ENCODE data around the gene PMAIP1.

PMAIP1 gene

DNA sequence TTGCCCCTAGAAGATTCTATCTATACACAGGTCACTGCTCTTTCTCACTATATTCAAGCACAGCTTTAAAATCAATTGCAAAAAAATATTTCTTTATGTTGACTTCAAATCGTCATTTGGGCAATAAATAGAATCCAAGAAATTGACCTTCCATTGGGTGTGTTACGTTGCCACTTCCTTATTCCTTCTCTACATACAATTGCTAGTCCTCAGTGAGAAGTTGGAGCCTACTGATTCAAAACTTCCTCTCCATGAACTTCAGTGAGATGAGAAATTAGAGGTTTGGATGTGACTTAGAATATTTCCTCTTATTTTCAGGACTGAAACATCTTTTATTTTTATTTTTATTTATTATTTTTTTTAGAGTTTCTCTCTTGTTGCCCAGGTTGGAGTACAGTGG is 40.3 kb downstream of the PMAIP1 start:
- Histone ChIP-seq H3K9ac (ENCODE audit: low read length) (no peak overlapping the region), H3K27me3 (replicated peaks; ENCODE audit: control insufficient read depth, insufficient read depth, low read length) (no peaks in the 10 kb centered on the region), H3K4me1 (ENCODE audit: control insufficient read depth, insufficient read depth, low read length) (no peaks in the 10 kb centered on the region), H3K4me3 (ENCODE audit: low read length) (no peak overlapping the region), H3K9me3 (ENCODE audit: control insufficient read depth, low read length) (no peaks in the 10 kb centered on the region), H3K36me3 (ENCODE audit: control insufficient read depth, insufficient read depth, low read length, severe bottlenecking) (no peaks in the 10 kb centered on the region)
- no peak for DNase-seq (ENCODE audit: low read depth)

DNA sequence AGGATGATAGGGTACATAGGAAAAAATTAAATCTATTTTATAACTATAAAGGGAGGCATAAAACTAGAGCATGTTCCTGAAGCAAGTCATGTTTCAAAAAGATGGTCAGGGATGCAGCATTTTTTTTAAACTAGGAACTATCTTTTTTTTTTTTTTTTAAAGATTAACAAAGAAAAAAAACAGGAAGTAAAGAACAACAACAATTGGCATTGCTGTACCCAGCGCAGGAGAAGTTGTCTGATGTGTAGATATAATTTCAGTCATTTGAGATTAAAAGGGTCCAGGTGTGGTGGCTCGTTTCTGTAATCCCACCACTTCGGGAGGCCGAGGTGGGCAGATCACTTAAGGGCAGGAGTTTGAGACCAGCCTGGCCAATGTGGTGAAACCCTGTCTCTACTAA is 41.5 kb downstream of the PMAIP1 start:
- Histone ChIP-seq H3K27me3 (replicated peaks; ENCODE audit: control insufficient read depth, insufficient read depth, low read length) (no peaks in the 10 kb centered on the region), H3K9ac (ENCODE audit: low read length) (no peak overlapping the region), H3K4me3 (ENCODE audit: low read length) (no peak overlapping the region), H3K9me3 (ENCODE audit: control insufficient read depth, low read length) (no peaks in the 10 kb centered on the region), H3K36me3 (ENCODE audit: control insufficient read depth, insufficient read depth, low read length, severe bottlenecking) (no peaks in the 10 kb centered on the region), H3K4me1 (ENCODE audit: control insufficient read depth, insufficient read depth, low read length) (no peaks in the 10 kb centered on the region)
- no peak for DNase-seq (ENCODE audit: low read depth)

DNA sequence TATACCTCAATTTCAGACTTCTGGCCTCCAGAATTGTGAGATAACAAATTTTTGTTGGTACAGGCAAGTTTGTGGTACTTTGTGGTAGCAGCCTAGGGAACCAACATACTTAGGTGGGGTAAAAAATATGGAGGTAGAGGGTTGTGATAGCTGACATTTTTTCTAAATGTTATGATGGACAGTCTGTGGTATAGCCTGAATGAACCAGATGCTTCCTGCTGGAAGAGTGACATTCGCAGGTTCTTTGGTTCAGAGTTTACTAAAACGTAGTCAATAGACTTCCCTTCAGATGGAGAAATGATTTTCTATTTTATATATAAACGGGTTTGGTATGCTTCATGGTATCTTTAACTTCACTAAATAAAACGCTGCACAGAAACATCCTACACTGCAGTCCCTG is 42.8 kb downstream of the PMAIP1 start:
- DNase-seq (ENCODE audit: low read depth), result no peak
- Histone ChIP-seq H3K9ac (ENCODE audit: low read length) (no peak overlapping the region), H3K4me3 (ENCODE audit: low read length) (no peak overlapping the region), H3K4me1 (ENCODE audit: control insufficient read depth, insufficient read depth, low read length) (no peaks in the 10 kb centered on the region), H3K36me3 (ENCODE audit: control insufficient read depth, insufficient read depth, low read length, severe bottlenecking) (no peaks in the 10 kb centered on the region), H3K9me3 (ENCODE audit: control insufficient read depth, low read length) (no peaks in the 10 kb centered on the region), H3K27me3 (replicated peaks; ENCODE audit: control insufficient read depth, insufficient read depth, low read length) (no peaks in the 10 kb centered on the region)

DNA sequence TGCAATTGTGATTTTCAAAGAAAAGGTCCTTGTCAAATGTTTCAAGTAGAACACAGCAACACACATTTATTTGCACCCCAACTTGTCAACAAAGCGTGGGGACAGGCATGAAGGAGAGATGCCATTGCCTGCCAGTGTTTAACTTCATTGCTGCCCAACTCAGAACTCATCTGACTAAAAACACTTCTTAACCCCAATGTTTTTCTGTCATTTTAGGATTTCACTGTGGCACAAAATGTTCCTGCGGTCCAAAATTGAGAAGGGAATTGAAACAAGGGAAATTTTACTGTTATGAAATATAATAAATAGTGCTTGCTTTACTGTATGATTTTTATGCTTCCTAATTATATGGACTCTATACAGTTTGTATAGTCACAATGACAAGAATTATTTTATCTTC is 45.7 kb downstream of the PMAIP1 start:
- H3K4me3 ChIP-seq (ENCODE audit: low read length), result no peak overlapping the region
- H3K36me3 ChIP-seq (ENCODE audit: control insufficient read depth, insufficient read depth, low read length, severe bottlenecking), result no peaks in the 10 kb centered on the region
- H3K9me3 ChIP-seq (ENCODE audit: control insufficient read depth, low read length), result no peaks in the 10 kb centered on the region
- no peak for DNase-seq (ENCODE audit: low read depth)
- H3K4me1 ChIP-seq (ENCODE audit: control insufficient read depth, insufficient read depth, low read length), result peaks cover 15% of the 10 kb centered on the region
- no peak overlapping the region for H3K9ac ChIP-seq (ENCODE audit: low read length)
- H3K27me3 ChIP-seq (replicated peaks; ENCODE audit: control insufficient read depth, insufficient read depth, low read length), result no peaks in the 10 kb centered on the region

DNA sequence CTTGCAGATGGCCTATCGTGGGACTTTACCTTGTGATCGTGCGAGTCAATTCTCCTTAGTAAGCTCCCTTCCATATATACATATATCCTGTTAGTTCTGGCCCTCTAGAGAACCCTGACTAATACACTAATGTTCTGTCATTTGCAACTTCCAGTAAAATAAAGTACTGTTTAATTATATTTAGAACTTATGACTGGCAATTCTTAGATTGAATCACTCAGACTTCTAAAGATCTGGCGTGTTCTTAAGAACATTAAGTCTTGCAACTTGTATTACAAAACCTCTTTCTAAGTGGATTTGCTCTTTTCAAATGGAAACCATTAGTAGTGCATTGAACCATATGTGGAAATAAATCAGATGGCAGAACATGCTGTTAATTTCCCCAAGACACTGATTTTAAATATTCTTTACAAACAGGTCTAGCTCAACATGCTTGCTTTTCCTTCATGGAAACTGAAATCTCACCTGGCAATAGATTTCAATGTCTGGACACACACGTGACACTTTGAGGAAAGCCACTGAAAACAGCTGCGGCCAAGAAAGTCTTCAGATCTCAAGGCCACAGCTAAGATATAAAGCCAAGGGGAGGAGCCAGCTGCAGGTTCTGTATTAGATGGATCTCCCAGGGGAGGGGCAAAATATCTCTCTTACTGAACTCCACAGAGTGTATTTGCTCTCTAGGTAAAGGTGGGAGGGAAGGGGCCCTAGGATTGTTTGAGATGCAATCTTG is 50.6 kb downstream of the PMAIP1 start:
- Histone ChIP-seq H3K9me3 (ENCODE audit: control insufficient read depth, low read length) (no peaks in the 10 kb centered on the region), H3K4me1 (ENCODE audit: control insufficient read depth, insufficient read depth, low read length) (peaks cover 55% of the 10 kb centered on the region), H3K27me3 (replicated peaks; ENCODE audit: control insufficient read depth, insufficient read depth, low read length) (no peaks in the 10 kb centered on the region), H3K36me3 (ENCODE audit: control insufficient read depth, insufficient read depth, low read length, severe bottlenecking) (no peaks in the 10 kb centered on the region), H3K4me3 (ENCODE audit: low read length) (peak overlapping the region; percentile 44), H3K9ac (ENCODE audit: low read length) (peak overlapping the region; percentile 47)
- peak; percentile 28 for DNase-seq (ENCODE audit: low read depth)

DNA sequence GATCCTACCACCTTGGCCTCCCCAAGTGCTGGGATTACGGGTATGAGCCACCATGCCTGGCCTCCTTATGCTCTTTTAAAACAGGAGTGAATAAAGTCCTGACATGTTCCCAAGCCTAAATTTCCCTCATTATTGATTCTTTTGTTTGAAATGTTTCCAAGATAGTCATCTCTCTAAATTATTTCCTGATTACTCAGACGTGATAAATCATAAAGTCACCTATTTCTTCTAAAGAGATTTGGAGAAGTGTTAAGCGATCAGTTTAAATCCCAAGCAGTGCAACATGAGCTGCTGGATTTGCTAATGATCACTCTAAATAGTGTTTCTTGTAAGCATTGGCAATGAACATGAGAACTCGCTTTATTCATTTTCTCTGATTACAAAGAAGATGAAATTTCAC is 51.8 kb downstream of the PMAIP1 start:
- Histone ChIP-seq H3K9ac (ENCODE audit: low read length) (no peak overlapping the region), H3K36me3 (ENCODE audit: control insufficient read depth, insufficient read depth, low read length, severe bottlenecking) (no peaks in the 10 kb centered on the region), H3K27me3 (replicated peaks; ENCODE audit: control insufficient read depth, insufficient read depth, low read length) (no peaks in the 10 kb centered on the region), H3K9me3 (ENCODE audit: control insufficient read depth, low read length) (no peaks in the 10 kb centered on the region), H3K4me3 (ENCODE audit: low read length) (no peak overlapping the region), H3K4me1 (ENCODE audit: control insufficient read depth, insufficient read depth, low read length) (peaks cover 55% of the 10 kb centered on the region)
- no peak for DNase-seq (ENCODE audit: low read depth)

DNA sequence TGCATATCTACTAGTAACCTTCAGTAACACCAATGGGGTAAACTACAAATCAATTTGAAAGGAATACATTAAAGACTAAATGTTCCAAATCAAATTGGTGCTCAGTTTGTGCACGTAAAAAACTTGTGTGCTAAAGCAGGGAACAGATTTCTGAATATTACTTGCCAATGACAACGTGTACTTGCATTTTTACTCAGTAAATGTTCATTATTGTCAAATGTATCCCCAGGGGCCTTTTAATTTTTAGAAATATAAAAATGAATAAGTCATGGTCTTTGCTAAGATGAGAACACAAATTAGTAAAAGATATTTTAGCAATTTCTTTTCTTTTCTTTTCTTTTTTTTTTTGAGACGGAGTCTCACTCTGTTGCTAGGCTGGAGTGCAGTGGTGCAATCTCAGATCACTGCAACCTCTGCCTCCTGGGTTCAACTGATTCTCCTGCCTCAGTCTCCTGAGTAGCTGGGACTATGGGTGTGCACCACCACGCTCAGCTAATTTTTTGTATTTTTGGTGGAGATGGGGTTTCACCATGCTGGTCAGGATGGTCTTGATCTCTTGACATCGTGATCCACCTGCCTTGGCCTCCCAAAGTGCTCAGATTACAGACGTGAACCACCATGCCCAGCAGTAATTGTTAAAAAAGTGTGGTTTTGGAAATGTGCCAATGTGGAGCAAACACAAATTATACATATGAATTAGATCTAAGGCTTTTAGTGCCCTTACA is 52.6 kb downstream of the PMAIP1 start:
- Histone ChIP-seq H3K27me3 (replicated peaks; ENCODE audit: control insufficient read depth, insufficient read depth, low read length) (no peaks in the 10 kb centered on the region), H3K4me3 (ENCODE audit: low read length) (no peak overlapping the region), H3K36me3 (ENCODE audit: control insufficient read depth, insufficient read depth, low read length, severe bottlenecking) (no peaks in the 10 kb centered on the region), H3K9me3 (ENCODE audit: control insufficient read depth, low read length) (no peaks in the 10 kb centered on the region), H3K9ac (ENCODE audit: low read length) (no peak overlapping the region), H3K4me1 (ENCODE audit: control insufficient read depth, insufficient read depth, low read length) (peaks cover 55% of the 10 kb centered on the region)
- DNase-seq (ENCODE audit: low read depth), result no peak
